ENCODE measurements around the gene ZBTB8A.
A peak's percentile ranks its signal among the peaks of the same experiment; 100 is the strongest.
"Not testable (repeated sequence)": the region's sequence is repeated elsewhere in the genome, so short reads cannot be mapped to it uniquely, and the experiment has no call there.

The ZBTB8A gene

DNA sequence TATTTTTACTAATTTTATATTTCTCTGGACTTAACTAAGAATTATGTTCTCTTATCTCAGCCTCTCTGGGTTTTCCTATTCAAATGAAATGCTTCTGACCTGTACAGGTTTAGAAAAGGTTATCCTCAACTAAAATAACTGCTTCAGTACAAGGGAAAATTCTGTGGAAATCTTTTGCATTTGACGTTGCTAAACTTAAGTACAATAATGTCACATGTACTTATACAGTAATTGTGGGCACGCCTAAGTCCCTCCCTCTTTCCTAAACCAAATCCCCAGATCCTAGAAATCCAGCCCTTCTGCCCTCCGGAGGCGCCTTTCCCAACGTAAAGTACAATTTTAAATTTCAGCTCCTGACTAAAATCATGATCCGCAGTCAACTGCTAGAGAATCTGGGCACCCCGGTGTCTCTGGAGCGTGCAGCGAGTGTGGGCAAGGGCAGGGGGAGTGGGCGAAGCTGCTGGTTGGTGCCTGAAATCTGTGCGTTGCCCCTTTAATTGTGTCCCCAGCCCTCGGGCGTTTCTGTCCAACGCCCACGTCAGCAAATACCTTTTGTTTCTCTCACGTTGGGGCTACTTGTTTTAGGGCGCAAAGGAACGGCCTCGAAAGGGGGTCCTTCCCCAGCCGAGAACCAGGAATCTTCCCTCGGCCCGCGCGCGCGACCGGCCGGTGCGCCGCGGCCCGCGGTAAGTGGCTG is at the start of gene ZBTB8A:
Gene ZBTB8A, plus strand, starts transcription at position 541 of the 697 bp plus-strand sequence. CDS start 53,505 bp downstream, outside the sequence.
- DNase-seq: no peak

DNA sequence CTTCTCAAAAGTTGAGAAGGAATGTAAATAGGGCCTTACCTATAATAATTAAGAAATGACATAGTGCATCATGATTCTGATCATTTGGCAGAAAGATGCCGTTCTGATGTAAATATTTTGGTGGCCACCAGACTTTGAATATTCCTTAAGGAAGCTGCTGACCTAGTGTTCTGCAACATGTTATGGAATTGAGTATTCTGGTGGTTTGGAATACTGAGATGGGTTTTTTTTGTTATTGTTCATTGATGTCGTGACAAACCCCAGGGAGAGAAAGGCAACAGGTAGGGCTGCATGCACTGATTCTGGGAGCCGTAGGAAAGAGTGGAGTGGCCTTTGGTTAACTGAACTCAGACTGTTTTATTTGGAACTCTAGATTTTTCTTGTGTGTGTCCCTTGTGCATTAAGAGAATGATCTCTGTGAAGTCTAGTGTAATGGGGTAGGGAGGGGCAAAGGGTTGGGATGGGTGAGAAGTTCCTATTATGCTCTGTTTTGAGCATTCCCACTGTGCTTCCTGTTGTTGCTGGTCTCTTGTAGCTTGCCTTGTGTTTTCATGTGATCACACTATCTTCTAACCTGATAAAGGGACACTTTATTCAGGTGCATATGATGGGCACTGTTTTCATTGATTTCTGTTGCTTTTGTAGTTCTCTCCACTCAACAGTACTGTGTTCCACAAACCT is 49.3 kb upstream of the ZBTB8A start:
- DNase-seq: no peak

DNA sequence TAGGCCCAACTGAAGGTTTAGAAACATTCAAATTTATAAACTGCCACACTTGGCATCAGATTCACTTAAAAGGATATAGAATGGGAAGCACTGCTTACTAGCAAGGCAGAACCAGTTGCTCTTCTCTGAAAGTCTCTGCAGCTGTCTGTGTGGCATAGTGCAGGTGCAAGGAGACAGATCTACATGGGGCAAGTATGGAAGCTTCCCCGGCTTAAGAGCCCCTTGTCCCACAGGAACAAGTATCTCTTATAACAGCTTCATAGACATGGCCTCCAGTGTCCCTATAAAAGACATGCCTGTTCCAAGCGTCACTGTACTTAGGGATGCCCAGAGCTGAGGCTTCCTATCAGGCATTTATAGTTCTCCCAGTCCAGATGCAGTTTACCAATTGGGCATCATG is 47.8 kb upstream of the ZBTB8A start:
- DNase-seq: no peak

DNA sequence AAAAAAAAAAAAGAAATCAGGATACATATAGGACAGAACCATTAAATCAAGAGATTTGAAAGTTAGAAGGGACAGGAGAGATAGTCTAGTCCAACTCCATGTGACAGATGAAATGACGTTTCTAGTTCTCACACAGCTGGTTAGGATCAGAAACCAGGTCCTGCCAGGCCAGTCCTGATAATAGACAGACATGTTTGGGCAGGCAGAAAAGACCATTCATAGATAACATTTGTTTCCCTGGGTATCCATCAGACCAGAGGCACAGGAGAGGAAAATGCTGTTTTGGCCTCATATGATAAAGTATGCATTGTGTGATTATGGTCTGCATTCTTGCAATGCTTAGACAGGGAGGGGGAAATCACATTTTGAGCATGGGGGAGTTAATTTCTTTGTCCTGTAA is 45.0 kb upstream of the ZBTB8A start:
- no peak for DNase-seq

DNA sequence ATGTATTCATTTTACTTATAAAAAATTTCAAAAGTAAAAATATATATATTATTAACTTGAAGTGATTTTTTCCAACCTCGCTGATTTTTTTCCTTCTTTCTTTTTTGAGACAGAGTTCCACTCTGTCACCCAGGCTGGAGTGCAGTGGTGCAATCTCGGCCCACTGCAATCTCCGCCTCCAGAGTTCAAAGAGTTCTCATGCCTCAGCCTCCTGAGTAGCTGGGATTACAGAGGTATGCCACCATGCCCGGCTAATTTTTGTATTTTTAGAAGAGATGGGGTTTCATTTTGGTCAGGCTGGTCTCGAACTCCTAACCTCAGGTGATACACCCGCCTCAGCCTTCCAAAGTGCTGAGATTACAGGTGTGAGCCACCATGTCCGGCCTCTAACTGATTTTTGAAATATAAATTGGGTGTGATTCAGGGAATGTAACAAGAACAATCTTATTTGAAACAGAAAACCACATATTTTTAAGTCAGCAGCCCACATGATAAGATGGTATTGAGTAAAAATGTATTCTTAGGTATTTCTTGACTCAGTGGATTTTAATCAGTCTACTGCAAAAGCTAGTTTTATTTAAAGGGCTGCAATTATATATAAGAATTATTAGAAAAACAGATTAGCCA is 44.4 kb upstream of the ZBTB8A start:
- no peak for DNase-seq

DNA sequence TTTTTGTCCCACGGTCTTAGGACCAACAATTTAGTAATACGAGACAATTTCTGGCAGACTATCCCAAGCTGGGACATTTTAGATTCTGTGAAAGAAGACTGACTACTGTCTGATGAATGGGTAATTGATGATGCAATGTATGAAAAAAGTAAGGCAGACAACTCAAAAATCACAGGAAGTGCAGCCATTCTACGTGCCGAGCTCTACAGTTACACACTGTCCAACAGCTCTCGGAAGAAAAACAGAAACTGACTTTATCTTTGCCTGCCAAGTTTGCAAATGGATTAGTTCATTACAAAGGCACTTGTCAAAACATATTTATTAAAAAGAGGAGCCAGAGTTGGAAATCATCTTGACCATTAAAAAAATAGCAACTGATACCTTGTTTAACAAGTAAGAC is 43.1 kb upstream of the ZBTB8A start:
- no peak for DNase-seq

DNA sequence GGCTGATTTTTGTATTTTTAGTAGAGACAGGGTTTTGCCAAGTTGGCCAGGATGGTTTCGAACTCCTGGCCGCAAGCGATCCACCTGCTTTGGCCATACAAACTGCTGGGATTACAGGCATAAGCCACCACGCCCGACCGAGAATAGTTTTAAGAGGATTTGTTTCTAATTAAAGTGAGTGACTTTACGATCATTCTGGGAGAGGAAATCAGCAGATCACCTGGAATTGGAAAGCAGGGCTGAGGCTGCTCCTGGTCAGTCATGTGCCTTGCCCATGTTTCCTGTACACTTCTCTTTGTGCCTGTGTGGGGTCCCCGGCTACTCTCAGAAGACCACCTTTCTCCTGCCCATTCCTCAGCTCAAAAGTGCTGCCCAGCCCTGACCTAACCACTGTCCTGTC is 40.5 kb upstream of the ZBTB8A start:
- no peak for DNase-seq

DNA sequence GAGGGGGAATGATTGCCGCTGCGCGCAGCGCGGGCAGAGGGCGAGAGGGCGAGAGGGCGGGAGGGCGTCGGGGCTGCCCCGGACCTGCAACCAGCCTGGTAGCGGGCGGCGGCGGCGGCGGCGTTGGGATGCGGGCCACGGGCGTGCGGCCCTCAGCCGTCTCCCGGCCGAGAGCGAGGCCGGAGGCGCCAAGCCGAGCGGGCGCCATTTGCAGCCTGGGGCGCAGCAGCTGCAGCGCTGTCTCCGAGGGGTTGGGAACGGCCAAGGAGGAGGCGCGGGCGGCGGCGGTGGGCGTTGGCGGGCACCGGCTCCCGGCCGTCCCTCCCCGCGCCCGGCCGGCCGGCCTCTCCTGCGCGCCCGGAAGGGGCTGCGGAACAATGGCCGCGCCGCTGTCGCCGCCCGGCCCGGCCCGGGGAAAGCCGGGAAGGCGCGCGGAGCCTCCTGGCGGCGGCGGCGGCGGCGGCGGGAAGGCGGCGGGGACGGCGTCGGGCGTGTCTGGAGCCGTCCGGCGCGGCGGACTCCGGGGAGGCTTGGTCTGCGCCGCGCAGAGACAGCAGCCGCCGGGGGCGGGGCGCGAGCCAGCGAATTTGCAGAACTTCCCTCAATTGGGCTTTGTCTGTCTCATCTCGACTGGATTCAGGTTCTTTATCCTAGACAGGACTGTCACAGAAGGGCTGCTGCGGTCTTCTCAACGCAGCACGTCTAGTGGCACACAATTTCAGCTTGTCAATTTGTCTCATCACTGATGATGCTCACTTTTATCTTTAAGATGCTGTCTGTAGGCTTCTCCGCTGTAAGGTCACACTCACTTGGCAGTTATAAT is 38.6 kb upstream of the ZBTB8A start:
- peak; percentile 73 for DNase-seq

DNA sequence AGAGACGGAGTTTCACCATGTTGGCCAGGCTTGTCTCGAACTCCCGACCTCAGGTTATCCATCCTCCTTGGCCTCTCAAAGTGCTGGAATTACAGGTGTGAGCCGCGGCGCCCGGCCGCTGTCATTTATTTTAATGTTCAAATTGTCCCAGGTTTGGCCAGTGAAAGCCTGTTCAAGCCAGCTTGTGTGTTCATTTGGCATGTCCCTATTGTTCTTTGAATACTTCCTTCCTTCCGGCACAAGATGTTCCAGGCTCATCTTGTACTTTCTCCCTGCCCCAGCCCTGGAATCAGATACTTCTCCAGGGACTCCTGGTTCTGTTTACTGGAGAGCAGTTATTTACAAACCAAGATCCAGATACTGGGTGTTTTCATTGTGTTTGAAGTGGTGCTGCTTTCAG is 37.4 kb upstream of the ZBTB8A start:
- no peak for DNase-seq

DNA sequence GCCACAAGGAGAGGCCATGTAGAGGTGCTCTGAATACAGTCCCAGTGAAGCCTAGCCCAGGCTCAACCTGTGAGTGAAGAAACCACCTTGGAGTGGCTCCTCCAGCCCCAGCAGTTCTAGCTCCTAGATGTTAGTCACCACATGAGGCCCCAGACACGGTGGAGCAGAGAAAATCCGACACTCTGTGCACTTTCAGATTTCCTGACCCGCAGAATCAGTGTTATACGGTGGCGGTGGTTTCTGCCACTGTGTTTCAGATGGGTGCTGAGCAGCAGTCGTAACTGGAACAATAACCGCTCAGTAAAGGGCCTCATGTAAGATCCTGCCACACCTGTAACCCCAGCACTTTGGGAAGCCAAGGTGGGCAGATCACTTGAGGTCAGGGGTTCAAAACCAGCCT is 36.1 kb upstream of the ZBTB8A start:
- DNase-seq: no peak

DNA sequence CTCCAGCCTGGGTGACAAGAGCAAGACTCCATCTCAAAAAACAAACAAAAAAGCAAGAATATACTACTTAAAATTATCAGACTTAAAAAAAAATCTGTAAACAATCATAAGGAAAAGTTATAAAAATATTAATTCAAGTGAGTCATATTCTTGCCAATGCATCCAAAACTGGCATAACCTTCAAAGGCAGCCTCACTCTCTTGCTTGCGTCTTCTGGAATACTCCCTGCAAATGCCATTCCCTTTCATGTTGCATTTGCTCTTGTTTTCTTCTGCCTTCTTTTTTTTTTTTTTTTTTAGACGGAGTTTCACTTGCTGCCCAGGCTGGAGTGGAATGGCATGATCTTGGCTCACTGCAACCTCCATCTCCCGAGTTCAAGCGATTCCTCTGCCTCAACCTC is 32.2 kb upstream of the ZBTB8A start:
- no peak for DNase-seq

DNA sequence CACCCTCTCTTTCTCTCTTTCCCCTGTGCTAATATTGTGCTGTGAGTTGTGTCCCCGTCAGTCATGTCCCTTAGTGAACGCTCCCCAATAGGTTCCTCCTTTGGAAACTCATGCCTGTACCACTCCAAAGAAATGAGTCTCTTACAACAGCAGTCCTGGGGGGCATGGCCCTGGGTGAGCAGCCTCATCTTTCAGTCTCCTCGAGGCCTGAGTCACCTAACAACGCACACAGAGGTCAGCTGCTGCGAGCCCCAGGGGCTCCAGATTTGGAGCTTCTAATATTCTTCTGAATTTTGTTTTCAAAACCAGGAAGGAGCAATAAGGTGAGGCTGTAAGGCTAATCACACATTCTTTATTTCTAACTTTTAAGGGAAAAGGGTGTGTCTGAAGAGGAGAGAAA is 30.5 kb upstream of the ZBTB8A start:
- no peak for DNase-seq

DNA sequence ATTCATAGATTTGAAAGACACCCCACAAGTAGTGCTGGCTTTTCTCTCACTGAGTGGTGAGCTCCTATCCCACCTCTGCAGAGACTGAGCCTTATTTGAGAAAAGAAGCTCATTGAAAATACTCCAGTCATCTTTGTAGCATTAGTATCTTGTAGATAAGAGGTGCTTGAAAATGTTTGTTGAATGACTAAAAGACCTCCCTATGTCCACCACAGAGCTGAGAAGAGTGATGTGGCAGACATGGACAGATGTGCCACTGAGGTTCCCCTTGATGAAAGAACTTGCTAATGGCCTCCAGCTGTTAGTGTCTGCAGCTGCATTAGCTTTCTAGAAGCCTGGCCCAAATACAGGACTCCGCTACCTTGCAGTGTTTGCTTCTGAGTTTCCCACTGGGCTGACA is 29.3 kb upstream of the ZBTB8A start:
- no peak for DNase-seq

DNA sequence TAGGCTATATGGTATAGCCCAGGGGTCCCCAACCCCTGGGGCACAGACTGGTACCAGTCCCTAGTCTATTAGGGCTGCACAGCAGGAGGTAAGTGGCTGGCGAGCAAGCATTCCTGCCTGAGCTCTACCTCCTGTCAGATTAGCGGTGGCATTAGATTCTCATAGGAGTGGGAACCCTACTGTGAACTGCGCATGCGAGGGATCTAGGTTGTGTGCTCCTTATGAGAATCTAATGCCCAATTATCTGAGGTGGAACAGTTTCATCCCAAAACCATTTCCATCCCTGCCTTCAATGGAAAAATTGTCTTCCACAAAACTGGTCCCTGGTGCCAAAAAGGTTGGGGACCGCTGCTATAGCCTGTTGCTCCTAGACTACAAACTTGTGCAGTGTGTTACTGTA is 22.8 kb upstream of the ZBTB8A start:
- no peak for DNase-seq

DNA sequence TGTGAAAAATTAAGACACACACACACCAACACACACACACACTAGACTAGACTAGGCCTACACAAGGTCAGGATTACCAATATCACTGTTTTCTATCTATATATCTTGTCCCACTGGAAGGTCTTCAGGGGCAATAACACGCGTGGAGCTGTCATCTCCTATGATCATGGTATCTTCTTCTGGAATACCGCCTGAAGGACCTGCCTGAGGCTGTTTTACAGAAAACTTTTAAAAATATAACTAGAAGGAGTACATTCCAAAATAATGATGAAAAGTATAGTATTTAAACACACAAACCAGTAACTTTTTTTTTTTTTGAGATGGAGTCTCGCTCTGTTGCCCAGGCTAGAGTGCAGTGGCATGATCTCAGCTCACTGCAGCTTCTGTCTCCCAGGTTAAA is 20.3 kb upstream of the ZBTB8A start:
- no peak for DNase-seq

DNA sequence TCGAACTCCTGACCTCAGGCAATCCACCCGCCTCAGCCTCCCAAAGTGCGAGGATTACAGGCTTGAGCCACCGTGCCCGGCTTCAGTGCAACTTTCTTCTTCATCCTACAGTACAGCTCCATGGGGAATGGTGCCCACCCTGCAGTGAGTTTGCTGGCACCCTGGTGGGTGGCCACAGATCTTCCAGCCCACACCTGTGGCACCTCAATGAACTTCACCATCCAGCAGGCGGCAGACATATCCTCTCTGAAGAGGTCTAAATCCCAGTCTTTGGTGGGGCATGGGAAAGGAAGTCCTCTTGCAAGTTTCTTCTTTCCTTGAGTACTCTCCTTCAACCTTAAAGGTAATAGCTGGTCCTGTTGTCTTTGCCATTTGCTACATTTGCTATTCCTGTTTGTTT is 18.1 kb upstream of the ZBTB8A start:
- no peak for DNase-seq

DNA sequence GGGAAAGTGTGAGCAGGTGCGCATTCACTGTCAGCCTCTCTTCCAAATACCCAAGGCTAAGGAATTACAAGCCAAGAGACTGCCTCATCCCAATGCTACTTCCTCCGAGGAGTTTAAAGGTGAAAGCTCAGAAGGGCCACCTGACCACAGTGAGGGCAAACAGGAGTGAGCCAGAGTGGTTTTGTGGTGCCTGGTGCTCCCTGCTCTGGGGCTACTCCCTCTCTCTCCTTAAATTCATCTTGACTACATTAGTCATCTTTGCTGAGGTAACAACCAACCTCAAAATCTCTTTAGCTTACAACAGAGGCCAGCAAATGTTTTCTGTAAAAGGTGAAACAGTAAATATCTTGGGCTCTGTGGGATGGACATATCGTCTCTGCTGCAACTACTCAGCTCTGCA is 14.2 kb upstream of the ZBTB8A start:
- DNase-seq: no peak

DNA sequence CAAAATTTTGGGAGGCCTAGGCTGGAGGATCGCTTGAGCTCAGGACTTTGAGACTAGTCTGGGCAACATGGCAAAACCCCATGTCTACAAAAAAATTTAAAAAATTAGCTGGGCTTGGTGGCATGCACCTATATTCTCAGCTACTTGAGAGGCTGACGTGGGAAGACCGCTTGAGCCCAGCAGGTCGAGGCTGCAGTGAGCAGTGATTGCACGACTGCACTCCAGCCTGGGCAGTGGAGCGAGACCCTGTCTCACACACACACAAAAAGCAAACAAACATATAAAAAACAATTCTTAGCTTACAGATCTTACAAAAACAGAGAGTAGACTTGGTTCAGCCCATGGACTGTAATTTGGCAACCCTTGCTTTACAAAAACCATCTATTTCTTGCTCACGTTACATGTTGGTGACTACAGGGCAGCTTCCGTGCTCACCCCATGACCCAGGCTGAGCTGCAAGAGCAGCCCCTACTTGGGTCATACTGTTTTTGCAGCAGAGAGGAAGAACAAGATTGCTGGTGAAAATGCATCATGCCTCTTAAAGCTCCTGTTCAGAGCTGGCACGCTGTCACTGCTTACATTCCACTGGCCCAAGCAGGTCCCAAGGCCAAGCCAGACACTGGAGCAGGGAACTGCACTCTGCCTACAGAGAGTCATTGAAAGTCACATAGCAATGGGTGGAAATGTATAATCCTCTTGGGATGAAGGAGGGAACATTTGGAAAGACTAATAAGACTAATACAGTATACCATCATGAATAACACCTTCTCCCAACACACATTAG is 13.4 kb upstream of the ZBTB8A start:
- no peak for DNase-seq

DNA sequence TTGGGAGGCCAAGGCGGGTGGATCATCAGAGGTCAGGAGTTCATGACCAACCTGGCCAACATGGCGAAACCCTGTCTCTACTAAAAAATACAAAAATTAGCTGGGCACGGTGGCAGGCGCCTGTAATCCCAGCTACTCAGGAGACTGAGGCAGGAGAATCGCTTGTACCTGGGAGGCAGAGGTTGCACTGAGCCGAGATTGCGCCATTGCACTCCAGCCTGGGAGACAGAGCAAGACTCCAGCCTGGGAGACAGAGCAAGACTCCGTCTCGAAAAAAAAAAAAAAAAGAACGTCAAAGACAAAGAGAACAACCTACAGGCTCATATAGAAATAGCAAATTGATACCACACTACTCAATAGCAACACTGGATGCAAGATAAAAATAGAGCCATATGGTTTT is 10.7 kb upstream of the ZBTB8A start:
- DNase-seq: not testable (repeated sequence)

DNA sequence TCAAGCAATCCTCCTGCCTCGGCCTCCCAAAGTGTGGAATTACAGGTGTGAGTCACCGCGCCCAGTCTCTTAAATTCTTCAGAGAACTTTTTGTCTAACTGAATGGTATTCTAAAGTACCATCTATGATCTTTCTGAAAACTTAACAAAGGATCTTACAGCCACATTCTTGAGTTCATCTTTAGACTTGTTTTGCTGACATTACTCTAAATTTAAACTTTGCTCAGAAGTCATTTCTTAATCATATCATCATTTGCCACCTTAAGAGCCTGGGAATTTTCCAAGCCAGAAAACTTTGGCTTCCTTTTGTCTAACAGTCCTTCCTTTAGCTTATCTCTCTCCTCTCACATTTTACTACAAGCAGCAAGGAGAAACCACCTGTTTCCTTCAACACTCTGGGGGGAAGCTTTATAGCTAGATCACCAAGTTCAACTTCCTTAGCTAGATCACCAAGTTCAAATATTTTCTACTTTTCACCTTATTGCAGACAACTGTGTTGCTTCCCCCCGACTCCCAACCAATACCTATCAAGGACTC is 5.4 kb upstream of the ZBTB8A start:
- DNase-seq: no peak

DNA sequence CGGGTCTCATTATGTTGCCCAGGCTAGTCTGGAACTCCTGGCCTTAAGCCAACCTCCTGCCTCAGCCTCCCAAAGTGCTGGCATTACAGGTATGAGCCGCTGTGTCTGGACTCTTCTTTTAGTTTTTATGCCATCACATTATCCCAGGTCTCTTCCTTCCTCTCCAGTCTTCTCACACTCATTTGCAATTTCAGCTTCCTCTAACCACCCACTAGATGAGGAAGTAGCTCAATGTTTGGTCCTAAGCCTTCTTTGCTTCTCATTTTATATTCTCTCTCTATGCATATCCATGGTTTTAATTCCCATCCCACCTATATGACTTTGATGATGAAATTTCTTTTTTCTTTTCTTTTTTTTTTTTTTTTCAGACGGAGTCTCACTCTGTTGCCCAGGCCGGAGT is 3.1 kb upstream of the ZBTB8A start:
- DNase-seq: peak; percentile 68

DNA sequence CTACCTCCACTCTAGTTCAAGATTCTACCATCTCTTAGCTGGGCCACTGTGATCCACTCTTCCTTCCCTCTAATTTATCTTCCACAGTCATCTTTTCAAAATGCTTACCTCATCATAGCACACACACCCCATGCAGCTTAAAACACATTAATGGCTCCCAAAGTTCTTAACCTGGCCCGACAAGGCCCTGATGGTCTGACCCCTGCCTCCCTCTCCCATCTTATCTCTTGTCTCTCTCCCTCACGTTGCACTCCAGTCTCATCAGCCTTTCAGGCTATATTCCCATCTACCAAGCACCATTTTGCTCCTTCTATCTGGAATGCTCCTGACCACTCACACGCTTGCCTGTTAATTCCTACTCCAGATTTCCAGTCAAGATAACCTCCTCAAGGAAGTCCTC is 2.5 kb upstream of the ZBTB8A start:
- no peak for DNase-seq
